Parathyroid adenoma (tissue), 2 donors: Measurements from ENCODE around the gene PCTP.

ENCODE experiments used
- H2AFZ ChIP-seq: fragments of 300-600 bp; sonication (generic); one replicate; pipeline ENCODE4 v1.7.0; 2017; ENCODE audit warnings: antibody characterized with exemption, mild to moderate bottlenecking
- H3K27ac ChIP-seq: fragments of 300-600 bp; sonication (generic); one replicate; pipeline ENCODE4 v1.7.0; 2017
- H3K27me3 ChIP-seq: fragments of 300-600 bp; sonication (generic); one replicate; pipeline ENCODE4 v1.7.0; 2017; ENCODE audit warnings: low read length; ENCODE audit not compliant: control insufficient read depth, insufficient read depth
- H3K36me3 ChIP-seq: fragments of 300-600 bp; sonication (generic); one replicate; pipeline ENCODE4 v1.7.0; 2017; ENCODE audit warnings: low read length; ENCODE audit not compliant: control insufficient read depth, insufficient read depth
- H3K4me1 ChIP-seq: fragments of 300-600 bp; sonication (generic); one replicate; pipeline ENCODE4 v1.7.0; 2017; ENCODE audit warnings: control low read depth
- H3K4me2 ChIP-seq: fragments of 300-600 bp; sonication (generic); one replicate; pipeline ENCODE4 v1.7.0; 2017; ENCODE audit warnings: low read length
- H3K4me3 ChIP-seq: fragments of 300-600 bp; sonication (generic); one replicate; pipeline ENCODE4 v1.7.0; 2017; ENCODE audit warnings: low read depth, low read length
- H3K79me2 ChIP-seq: fragments of 300-600 bp; sonication (generic); one replicate; pipeline ENCODE4 v1.7.0; 2017; ENCODE audit warnings: control low read depth
- H3K9ac ChIP-seq: fragments of 300-600 bp; sonication (generic); one replicate; pipeline ENCODE4 v1.7.0; 2017; ENCODE audit warnings: mild to moderate bottlenecking
- H3K9me3 ChIP-seq: fragments of 300-600 bp; sonication (generic); one replicate; pipeline ENCODE4 v1.7.0; 2017; ENCODE audit warnings: low read length; ENCODE audit not compliant: control insufficient read depth
- TF ChIP-seq, protein P1 (sequence below): fragments of 300-600 bp; sonication (generic); IDR thresholded peaks from one replicate; pipeline ENCODE4 v1.7.0; 2017; ENCODE audit warnings: antibody characterized with exemption, mild to moderate bottlenecking
- donor health status: primary hyperparathyroidism.

PCTP gene

GRCh38 chr17:55726440-55726839 lies 24.4 kb upstream of the PCTP start:
- no peak overlapping the region for H3K4me3 ChIP-seq
- TF ChIP-seq, protein P1, sequence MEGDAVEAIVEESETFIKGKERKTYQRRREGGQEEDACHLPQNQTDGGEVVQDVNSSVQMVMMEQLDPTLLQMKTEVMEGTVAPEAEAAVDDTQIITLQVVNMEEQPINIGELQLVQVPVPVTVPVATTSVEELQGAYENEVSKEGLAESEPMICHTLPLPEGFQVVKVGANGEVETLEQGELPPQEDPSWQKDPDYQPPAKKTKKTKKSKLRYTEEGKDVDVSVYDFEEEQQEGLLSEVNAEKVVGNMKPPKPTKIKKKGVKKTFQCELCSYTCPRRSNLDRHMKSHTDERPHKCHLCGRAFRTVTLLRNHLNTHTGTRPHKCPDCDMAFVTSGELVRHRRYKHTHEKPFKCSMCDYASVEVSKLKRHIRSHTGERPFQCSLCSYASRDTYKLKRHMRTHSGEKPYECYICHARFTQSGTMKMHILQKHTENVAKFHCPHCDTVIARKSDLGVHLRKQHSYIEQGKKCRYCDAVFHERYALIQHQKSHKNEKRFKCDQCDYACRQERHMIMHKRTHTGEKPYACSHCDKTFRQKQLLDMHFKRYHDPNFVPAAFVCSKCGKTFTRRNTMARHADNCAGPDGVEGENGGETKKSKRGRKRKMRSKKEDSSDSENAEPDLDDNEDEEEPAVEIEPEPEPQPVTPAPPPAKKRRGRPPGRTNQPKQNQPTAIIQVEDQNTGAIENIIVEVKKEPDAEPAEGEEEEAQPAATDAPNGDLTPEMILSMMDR = no peak
- no peak overlapping the region for H3K9ac ChIP-seq
- no peaks in the 10 kb centered on the region for H3K36me3 ChIP-seq
- no peaks in the 10 kb centered on the region for H3K9me3 ChIP-seq
- H3K79me2 ChIP-seq = no peaks in the 10 kb centered on the region
- no peaks in the 10 kb centered on the region for H3K27me3 ChIP-seq
- no peak overlapping the region for H3K27ac ChIP-seq
- no peak overlapping the region for H2AFZ ChIP-seq
- H3K4me1 ChIP-seq = no peaks in the 10 kb centered on the region
- no peak overlapping the region for H3K4me2 ChIP-seq

DNA sequence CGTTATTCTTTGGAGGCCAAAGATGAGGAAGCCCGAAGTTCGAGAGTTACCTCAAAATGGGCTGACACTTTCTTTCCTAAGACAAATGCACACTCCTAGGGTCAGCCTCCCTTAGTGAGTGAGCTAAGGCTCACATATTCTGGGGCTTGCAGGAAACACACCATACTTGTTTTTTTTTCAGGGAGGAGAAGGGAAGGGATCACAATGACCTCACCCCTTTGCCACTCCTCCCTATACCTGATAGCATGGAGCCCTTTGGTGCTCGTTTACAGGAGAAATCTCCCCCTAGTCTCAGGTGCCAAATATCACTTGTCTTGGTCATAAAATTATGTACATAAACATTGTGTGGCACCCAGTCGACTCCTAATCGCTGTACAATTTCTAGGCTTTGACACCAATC lies 23.6 kb upstream of the PCTP start:
- Histone ChIP-seq H3K9ac (no peak overlapping the region), H3K27ac (no peak overlapping the region), H3K36me3 (no peaks in the 10 kb centered on the region), H3K9me3 (no peaks in the 10 kb centered on the region), H3K4me1 (no peaks in the 10 kb centered on the region), H3K79me2 (no peaks in the 10 kb centered on the region), H3K4me3 (no peak overlapping the region), H2AFZ (no peak overlapping the region), H3K4me2 (no peak overlapping the region), H3K27me3 (no peaks in the 10 kb centered on the region)
- TF ChIP-seq, protein P1 = no peak

GRCh38 chr17:55727920-55728319 lies 22.9 kb upstream of the PCTP start:
- H3K27me3 ChIP-seq = no peaks in the 10 kb centered on the region

GRCh38 chr17:55728361-55728760 lies 22.5 kb upstream of the PCTP start:
- H3K79me2 ChIP-seq = no peaks in the 10 kb centered on the region
- H2AFZ ChIP-seq = no peak overlapping the region
- TF ChIP-seq, protein P1 = no peak
- H3K4me1 ChIP-seq = no peaks in the 10 kb centered on the region
- no peaks in the 10 kb centered on the region for H3K36me3 ChIP-seq
- H3K9me3 ChIP-seq = no peaks in the 10 kb centered on the region
- no peak overlapping the region for H3K4me2 ChIP-seq
- no peak overlapping the region for H3K27ac ChIP-seq
- H3K4me3 ChIP-seq = no peak overlapping the region
- H3K27me3 ChIP-seq = no peaks in the 10 kb centered on the region
- no peak overlapping the region for H3K9ac ChIP-seq

More at GRCh38 chr17:55727920-55728319, 22.9 kb upstream of the PCTP start:
- Histone ChIP-seq H3K9ac (no peak overlapping the region), H3K79me2 (no peaks in the 10 kb centered on the region), H3K4me1 (no peaks in the 10 kb centered on the region), H3K36me3 (no peaks in the 10 kb centered on the region), H3K4me3 (no peak overlapping the region), H3K4me2 (no peak overlapping the region), H3K9me3 (no peaks in the 10 kb centered on the region), H3K27ac (no peak overlapping the region), H2AFZ (no peak overlapping the region)
- TF ChIP-seq, protein P1 = no peak

DNA sequence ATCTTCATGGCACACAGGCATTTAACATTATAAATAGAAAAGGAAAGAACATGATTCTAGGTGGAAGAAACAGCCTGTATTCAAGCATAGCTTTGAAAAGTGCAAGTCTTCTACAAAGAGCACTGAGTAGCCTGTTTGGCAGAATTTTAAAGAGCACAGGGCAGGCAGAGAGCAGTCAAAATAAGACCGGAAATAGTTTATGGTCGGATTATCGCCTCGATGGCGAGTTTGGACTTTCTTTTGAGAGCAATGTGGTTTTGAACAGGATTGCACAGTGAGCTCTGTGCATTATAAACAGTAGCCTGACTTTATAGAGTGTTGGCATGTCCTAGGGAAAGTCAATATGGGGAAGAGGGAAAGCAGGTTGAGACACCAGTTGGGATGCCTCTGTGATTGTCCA lies 22.0 kb upstream of the PCTP start:
- Histone ChIP-seq H3K9ac (no peak overlapping the region), H2AFZ (no peak overlapping the region), H3K4me3 (no peak overlapping the region)

More for the DNA sequence above, 22.0 kb upstream of the PCTP start:
- H3K4me2 ChIP-seq = no peak overlapping the region
- H3K27ac ChIP-seq = no peak overlapping the region
- no peaks in the 10 kb centered on the region for H3K4me1 ChIP-seq
- H3K27me3 ChIP-seq = no peaks in the 10 kb centered on the region
- H3K36me3 ChIP-seq = no peaks in the 10 kb centered on the region
- no peaks in the 10 kb centered on the region for H3K79me2 ChIP-seq
- TF ChIP-seq, protein P1 = no peak
- H3K9me3 ChIP-seq = no peaks in the 10 kb centered on the region
